Forelimb muscle (tissue), 1 donor: ENCODE measurements around the gene RAB1B. TPM values are rescaled to one million over a fixed set of nuclear protein-coding genes. Genes with fewer than 3 reads are reported as not detected.
"Not testable (repeated sequence)": the region's sequence is repeated elsewhere in the genome, so short reads cannot be mapped to it uniquely, and the experiment has no call there.

Experiments used
- DNase-seq: peaks from one replicate; pipeline ENCODE4 v3.0.0-alpha.2; 2013; ENCODE audit warnings: low read depth
- polyA plus RNA-seq: library from polyadenylated mRNA; unstranded; fragments of 120-200 nt; gene quantifications from one replicate; pipeline ENCODE4 v1.2.1, GENCODE V29; 2013; ENCODE audit not compliant: insufficient read length

The RAB1B gene
- polyA plus RNA-seq, 1 donor = 89.7 TPM

GRCh38 chr11:66267039-66267378 lies 1.4 kb upstream of the RAB1B start:
- no peak for DNase-seq

DNA sequence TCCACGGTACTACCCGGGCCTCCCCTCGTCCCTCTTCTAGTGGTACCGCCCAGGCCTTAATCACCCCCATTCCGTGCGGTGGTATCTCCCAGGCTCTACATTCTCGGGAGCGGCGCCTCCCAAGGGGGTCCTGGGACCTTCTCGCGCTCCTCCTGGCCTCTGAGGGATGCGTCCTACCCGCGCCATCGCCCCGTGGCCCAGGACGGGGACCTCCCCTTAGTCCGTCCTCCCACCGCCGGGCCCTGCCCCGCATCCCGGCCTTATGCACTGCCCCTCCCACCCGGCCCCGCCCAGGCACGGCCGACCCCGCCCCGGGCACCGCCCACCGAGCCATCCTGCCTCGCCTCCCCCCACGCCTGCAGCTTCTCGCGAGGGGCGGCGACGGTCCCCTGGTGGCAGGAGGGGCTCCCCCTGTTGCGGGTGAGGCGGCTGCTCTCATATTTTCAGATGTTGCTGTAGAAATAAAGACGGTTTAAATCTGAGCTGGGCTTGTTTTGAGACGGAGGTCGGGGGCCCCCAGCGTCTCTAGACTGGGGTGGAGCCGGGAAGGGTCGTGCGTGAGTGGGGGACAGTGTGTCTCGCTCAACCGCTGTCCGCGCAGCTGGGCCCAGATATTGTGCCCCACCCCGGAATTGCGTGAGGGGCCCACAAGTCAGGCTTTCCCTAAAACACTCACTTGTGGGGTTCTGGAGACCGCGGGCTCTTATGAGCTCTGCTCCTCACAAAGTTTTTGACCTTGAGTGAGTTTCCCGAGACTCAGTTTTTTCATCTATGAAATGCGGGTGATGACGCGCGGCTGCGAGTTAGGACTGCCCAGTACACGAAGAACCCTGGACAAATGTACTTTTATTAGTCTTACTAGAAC lies 828 bp upstream of the RAB1B start:
- DNase-seq = peak; percentile 51

GRCh38 chr11:66268952-66269905 lies 790 bp downstream of the RAB1B start:
- no peak for DNase-seq

- no peak for DNase-seq
These were observed 3.4 kb downstream of the RAB1B start for GRCh38 chr11:66271816-66272215.

- DNase-seq = no peak
These were observed 4.2 kb downstream of the RAB1B start for GRCh38 chr11:66272596-66272995.

DNA sequence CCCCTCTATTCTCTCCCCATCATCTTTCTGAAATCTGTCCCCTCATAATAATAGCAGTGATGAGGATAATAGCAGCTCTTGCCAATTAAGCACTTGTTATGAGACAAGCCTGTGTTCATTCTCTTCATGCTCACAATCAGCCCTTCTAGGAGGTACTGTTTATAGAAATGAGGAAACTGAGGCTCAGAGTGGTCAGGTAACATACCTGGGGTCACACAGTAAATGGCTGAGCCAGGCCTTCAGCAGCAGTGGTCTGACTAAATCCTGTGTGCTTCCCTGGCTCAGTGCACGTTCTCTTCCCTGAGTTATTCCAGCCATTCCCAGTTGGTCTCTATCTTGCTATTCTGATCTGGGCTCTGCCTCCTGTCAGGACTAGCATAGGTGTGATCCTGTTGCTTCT lies 5.8 kb downstream of the RAB1B start:
- DNase-seq = no peak

GRCh38 chr11:66275396-66275795 lies 7.0 kb downstream of the RAB1B start:
- DNase-seq = no peak

GRCh38 chr11:66275984-66276612 lies 7.7 kb downstream of the RAB1B start:
- no peak for DNase-seq

DNA sequence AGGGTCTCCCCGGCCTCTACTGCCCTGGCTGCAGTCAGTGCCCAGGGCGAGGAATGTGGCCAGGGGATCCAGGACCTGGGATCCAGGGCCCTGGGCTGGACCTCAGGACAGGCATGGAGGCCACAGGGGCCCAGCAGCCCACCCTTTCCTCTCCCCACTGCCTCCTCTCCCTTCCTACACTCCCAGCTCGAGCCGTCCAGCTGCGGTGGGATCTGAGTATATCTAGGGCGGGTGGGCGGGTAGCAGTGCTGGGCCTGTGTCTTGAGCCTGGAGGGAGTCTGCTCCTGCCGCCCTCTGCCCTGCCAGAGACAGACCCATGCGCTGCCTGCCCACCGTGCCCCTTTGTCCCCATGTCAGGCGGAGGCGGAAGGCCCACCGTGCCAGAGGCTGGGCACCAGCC lies 8.2 kb downstream of the RAB1B start:
- not testable (repeated sequence) for DNase-seq

GRCh38 chr11:66277064-66277463 lies 8.6 kb downstream of the RAB1B start:
- DNase-seq = not testable (repeated sequence)

DNA sequence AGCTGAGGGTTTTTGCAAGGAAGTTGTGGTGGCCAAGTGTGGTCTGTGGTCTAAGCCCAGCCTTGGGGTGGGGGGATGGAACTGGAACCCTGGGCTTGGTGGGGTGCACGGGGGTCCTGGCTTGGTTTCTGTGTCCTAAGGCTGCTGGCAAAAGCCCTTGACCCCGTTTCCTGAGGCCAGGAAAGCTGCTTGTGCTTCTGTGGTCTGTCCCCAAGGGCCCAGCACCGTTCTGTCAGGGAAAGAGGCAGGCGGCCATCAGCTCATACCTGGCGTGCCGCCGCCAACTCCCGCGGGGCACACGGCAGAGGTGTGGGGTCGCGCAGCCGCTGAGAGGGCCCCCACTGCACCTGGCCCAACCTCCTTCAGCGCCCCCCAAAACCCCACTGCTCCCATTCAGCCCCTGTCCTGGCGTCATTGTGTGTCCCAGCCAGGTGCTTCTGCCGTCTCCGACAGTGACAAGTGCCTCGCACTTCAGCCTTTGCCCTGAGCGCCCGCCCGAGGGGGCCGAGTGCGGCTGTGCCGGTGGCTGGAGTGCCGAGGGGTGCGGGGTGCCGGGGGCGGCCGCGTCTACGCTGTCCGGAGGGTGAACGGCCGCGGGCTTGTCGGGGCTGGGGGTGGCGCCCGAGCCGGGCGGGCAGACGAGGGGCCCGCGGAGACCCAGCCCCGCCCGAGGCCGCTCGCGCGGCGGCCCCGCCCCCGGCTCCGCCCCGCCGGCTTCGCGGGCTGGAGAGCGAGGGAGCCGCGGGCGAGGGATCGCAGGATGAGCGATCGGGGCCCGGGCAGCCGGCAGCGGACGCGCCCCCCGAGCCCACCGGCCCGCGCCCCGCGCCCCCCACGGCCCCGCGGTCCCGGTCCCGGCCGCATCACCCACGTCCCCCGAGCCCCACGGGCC lies 9.3 kb downstream of the RAB1B start, which contains the start of gene CNIH2:
Gene CNIH2, plus strand, starts transcription at position 705 of the 892 bp plus-strand sequence. CDS start 282 bp downstream, outside the sequence.
- no peak for DNase-seq

DNA sequence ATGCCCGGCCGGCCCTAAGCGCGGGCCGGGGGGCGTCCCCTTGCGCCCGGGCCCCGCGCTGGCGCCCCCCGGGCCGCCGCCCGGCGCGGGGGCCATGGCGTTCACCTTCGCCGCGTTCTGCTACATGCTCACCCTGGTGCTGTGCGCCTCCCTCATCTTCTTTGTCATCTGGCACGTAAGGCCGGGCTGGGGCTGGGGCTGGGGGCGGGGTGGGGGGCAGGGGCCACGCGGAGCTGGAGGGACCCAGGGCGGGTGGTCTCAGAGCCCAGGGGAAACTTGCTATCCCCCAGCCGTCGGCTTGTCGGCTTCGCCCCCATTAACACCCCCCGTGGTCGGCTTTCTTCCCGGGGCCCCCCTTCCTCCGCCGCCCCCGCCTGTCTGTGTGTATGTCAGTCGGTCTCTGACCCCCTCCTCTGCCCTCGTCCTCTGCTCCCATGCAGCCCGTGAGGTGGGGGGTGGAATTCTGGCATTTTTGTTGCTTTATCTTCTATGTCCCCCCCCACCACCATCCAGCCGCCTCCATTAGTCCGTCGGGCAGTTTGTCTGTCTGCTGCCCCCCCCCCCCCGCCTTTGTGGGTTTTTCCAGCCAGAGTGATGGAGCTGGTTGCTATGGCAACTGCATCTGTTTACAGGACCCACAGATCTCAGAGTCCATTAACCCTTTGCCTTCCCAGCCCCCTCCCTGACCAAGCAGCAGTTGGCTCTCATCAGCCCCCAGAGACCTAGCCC lies 10.1 kb downstream of the RAB1B start:
- no peak for DNase-seq

GRCh38 chr11:66279092-66279734 lies 10.8 kb downstream of the RAB1B start:
- DNase-seq = no peak

GRCh38 chr11:66280428-66280827 lies 12.0 kb downstream of the RAB1B start:
- DNase-seq = no peak

- no peak for DNase-seq
These were observed 12.6 kb downstream of the RAB1B start for GRCh38 chr11:66281001-66281400.

GRCh38 chr11:66281776-66282467 lies 13.5 kb downstream of the RAB1B start:
- no peak for DNase-seq

- peak; percentile 76 for DNase-seq
These were observed 14.3 kb downstream of the RAB1B start for GRCh38 chr11:66282468-66283455.
